NCI-H2196 (cell line): Measurements from ENCODE around the gene ZBTB42.

Experiments used
- DNase-seq: peaks from one replicate; lab custom pipeline; 2025; ENCODE audit not compliant: unreplicated experiment; lab: John Stamatoyannopoulos, UW

The ZBTB42 gene

DNA sequence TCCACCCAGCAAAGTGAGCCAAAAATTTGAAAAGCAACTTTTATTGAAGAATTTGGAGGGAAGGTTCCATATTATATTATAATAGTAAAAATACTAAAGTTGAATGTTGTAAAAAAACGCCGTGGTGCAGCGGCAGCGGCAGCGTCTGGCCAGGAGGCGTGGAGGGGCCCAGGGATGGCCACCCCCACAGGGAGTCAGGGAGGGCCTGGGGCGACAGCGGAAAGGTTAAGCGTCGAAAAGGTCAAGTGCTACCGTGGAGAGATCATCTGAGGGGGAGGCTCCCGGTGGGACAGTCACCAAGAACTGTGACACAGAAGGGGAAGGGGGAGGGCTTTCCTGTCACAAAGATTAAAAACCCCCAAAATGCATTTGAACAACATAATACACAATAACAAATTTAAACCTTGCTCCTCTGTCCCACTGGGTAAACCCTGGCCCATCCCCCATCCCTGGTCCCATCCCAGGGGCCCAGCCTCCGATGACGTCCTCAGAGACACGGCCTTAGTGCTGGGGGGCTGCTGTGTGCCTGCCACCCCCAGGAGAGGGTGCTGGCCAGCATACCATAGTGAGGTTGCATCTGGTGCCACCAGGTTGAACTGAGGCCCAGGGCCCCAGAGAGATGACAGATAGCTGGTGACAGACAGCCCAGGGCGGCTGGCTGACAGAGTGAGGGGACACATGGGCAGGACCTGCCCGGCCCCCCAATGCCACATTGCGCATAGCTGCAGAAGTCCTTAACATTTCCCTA is 31.4 kb upstream of the ZBTB42 start:
- no peak for DNase-seq

DNA sequence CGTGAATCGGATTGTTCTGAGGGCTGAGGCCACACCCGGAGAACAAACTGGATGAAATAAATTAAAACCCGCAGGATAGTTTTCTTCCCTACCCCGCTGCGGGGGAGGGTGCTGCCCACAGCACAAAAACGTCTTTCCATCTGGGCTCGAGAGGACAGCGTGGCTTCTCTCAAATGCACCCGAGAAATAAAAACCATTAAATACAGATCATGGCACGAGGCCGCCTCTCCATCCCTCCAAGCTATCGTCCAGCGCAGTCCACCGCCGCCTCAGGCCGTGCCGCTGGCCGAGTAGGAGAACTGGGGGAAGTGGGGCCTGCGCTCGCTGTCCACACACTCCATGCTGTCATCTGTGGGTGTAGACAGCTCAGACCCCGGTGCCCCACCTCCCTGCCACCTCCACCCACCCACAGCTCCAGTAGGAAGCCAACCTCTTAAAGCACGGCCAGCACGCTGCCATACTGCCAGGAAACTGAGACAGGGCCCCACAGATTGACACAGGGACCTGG is 30.8 kb upstream of the ZBTB42 start:
- DNase-seq, result no peak

GRCh38 chr14:104770851-104771272 is 30.0 kb upstream of the ZBTB42 start:
- DNase-seq, result no peak

GRCh38 chr14:104771374-104771773 is 29.5 kb upstream of the ZBTB42 start:
- no peak for DNase-seq

GRCh38 chr14:104771918-104772706 is 28.8 kb upstream of the ZBTB42 start:
- DNase-seq, result no peak

GRCh38 chr14:104772707-104773504 is 28.0 kb upstream of the ZBTB42 start:
- no peak for DNase-seq

DNA sequence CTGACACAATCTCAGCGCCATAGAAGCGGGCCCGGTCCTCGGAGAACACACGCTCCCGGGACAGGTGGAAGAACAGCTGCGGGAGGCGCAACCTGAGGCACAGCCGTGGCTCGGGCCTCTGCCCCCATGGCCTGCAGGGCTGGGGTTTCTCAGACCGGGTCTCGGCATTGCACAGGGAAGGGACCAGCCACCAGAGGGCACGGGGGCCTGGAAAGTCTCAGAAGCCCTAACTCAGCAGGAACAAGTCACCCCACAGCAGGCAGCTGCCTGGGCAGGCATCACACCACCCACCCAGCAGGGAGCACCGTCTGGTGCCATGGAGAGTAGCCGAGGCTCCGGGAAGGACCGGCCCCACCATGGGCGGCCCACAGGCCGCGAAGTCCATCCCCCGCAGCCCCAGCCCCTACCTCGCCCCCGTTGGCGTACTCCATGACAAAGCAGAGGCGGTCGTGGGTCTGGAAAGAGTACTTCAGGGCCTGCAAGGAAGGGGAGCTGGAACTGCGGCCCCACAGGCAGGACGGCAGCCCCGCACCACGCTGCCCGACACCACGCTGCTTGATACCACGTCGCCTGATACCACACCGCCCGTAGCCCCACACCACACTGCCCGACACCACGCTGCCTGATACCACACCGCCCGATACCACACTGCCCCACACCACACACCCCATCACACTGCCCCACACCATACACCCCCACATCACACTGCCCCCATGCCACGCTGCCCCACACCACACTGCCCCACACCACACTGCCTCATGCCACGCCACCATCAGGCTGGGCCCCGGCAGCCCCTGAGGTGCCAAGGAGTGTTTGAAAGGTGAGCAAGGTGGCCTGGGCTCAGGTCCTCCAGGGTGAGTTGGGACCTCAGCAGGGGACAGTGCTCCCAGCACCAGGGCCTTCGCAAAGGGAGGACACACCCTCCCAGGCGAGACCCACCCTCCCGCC is 27.1 kb upstream of the ZBTB42 start:
- DNase-seq, result no peak

GRCh38 chr14:104774453-104775072 is 26.3 kb upstream of the ZBTB42 start:
- DNase-seq, result no peak

- DNase-seq, result no peak
Observed at GRCh38 chr14:104775073-104775489, 25.8 kb upstream of the ZBTB42 start.

DNA sequence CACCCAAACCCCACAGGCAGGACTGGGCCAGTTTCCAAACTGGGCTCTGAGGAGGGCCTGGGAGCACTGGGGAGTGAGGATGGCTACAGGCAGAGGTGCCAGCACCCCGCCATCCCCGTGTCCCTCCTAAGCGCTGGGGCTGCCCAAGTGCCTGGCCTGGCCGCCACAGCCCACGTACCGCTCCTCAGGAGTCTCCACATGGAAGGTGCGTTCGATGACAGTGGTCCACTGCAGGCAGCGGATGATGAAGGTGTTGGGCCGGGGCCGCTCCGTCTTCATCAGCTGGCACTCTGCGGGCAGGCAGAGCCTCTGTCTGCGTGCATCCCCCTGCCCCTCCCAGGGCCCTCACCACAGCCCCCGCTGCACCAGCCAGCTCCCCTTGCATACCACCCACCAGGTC is 24.4 kb upstream of the ZBTB42 start:
- no peak for DNase-seq

DNA sequence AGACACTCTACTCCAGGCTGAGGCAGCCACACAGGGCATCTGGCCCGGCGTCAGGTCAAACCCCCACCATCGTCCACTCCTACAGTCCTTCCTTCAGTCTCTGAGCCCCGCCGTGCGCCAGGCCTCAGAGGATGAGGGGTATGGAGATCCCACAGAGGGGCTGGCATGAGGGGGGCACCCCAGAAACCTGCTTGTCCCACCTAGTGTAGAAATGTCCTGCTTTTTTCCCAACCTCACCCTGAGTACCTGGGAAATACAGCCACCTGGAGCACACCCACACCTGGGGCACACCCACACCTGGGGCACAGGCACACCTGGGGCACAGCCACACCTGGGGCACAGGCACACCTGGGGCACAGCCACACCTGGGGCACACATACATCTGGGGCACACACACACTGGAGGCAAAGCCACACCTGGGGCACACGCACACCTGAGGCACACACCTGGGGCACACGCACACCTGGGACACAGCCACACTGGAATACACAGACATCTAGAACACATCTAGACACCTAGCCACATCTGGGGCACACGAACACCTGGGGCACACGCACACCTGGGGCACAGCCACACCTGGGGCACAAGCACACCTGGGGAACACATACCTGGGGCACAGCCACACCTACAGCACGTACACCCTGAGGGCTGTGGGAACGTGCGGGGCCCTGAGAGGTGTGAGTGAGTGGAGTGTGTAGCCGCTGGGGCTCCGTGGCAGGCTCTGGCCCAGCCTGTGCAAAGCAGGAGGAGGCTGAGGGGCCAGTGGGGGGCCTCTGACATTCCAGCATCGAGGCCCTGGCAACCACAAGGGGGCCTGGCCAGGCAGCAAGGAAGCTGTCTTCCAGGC is 23.7 kb upstream of the ZBTB42 start:
- DNase-seq, result no peak

DNA sequence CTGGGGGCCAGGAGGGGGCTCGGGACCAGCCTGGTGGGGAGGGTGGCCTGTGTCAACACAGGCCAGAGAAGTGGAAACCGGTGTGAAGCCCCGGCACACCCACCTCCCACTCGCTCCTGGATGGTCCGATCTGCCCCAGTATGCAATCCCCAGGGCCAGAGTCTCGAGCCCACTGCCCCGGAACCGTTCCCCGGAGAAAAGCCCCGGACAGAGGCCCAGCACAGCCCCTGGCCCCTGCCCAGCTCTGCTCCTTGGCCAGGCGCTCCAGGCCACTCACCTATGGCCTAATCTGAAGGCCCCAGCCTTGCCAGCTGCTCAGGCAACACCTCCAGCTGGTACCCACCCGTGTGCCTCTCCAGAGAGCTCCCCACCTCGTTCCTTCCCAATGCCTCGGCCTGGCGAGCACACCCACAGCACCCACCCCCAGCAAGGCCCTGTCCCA is 23.1 kb upstream of the ZBTB42 start:
- no peak for DNase-seq

DNA sequence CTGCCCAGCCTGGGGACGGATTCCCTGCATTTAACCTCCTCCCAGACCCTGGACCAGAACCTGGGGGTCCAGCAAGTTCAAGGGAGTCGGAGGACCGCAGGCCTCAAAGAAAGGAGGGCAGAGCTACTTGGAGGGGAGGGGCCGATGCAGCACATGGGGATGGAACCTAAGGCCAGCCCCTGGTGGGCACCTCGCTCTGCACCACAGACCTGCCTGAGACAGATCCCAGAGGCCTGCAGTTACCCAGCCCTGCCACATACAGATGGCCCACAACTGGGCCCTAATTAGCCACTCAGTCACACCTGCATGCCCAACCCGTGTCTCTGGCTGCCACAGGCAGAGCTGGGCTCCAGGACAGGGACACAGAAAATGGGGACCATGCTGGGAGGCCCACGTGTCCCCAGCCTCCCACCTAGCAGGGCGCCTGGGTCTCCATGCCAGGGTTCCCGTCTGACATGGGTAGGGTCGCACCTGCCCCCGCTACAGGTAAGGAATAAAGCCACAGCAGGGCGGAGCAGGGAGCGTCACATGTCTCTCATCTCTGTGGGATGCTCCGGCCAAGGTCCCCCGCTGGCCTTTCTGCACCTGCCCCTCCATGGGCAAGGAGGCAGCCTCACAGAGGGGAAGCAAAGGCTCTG is 22.1 kb upstream of the ZBTB42 start:
- DNase-seq, result no peak

GRCh38 chr14:104779776-104780512 is 21.0 kb upstream of the ZBTB42 start:
- DNase-seq, result no peak

DNA sequence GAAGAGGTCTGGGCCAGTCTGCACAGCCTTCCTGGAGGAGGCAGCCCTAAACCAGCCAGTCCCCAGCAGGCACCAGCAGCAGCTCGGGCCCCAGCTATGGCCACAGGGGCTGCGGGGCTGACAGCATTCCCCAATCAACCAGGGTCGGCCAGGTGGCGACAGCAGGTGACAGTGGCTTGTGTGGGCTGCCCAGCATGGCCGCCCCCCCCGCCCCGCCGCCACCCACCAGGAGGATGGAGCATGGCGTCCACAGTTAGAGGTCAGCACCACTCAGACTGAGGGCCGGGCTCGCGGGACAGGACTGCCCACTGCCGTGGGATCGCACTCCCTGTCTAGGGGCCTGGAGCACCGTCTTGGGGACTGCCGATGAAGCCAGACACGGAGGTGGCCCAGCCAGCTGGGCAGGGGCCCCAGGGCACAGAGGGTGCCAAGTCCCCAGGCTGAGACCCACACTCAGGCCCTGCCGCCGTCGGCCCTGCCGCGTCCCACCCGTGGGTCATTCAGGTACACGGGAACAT is 20.3 kb upstream of the ZBTB42 start:
- DNase-seq, result no peak

- no peak for DNase-seq
Observed at GRCh38 chr14:104781271-104782077, 19.4 kb upstream of the ZBTB42 start.
